Fibroblast of skin of right biceps (primary cell): ENCODE results near the gene ZNF789.
A peak's percentile ranks its signal among the peaks of the same experiment; 100 is the strongest.
"Not testable (repeated sequence)": the region's sequence is repeated elsewhere in the genome, so short reads cannot be mapped to it uniquely, and the experiment has no call there.

Experiments used
- DNase-seq: peaks from one replicate; pipeline ENCODE4 v3.0.0-alpha.2; 2013

ZNF789 gene

GRCh38 chr7:99472561-99473314, at the start of gene ZNF789:
Gene ZNF789 (plus strand): TSS chr7:99472890. CDS start chr7:99476457, 3,567 bp downstream.
- peak; percentile 97 for DNase-seq

DNA sequence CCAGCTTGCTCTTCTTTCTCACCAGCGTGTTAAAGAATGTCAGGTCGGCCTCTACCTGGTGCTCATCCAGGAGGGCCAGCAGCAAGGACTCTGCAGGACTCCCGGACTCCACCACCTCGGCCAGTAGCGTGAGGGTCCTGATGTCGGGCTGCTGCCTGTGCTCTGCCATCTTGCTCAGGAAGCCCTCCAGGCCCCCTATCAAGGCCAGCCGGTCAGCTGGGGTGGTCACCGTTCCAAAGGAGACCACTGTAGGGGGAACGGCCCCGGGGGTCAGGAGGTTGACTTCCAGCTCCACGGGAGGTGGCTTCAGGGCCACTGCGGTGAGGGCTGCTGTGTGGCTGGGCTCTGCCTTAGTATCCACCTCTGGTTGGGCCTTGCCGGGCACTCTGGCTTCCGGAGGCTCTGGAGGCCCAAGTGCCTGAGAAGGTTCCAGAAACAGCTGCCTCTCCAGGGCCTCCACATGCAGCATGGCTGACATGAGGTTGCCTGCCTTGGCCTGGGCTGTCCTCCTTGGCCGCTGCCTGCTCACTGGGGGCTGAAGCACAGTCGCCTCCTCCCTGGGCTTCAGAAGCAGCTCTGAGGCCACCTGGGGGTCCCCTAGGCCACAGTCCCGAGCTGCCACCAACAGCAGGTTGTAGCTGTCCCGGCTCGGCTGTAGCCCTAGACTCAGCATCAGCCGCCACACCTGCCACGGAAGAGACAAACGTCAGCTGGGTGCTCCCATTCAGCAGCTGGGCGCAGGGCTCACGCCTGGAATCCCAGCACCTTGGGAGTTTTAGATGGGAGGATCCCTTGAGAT, 47.6 kb upstream of the ZNF789 start:
- DNase-seq = no peak

GRCh38 chr7:99428972-99429566, 43.6 kb upstream of the ZNF789 start:
- DNase-seq = no peak

- no peak for DNase-seq
Observed at GRCh38 chr7:99429756-99430155, 42.9 kb upstream of the ZNF789 start.

- not testable (repeated sequence) for DNase-seq
Observed at GRCh38 chr7:99431756-99432540, 40.7 kb upstream of the ZNF789 start.

GRCh38 chr7:99433158-99433557, 39.5 kb upstream of the ZNF789 start:
- DNase-seq = no peak

DNA sequence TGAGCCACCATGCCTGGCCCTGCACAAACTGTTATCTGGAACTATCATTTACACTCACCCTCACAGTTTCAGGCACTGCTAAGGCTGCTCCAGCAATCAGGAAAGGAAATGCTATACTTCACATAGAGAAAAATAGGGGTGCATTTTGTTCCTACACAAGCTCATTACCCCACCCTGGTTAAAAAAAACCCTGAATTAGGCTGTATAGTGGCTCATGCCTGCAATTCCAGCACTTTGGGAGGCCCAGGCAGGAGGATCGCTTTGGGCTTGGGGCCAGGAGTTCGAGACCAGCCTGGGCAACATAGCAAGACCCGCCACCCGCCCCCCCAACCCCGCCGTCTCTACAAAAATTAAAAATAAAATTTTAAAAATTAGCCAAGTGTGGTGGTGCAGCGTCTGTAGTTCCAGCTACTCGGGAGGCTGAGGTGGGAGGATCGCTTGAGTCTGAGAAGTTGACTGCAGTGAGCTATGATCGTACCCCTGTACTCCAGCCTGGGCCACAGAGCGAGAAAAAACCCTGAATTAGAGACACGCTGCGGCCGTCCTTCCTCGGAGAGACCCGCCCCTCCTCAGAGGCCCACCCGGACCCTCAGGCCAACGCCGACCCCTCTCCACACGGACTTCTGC, 34.6 kb upstream of the ZNF789 start:
- DNase-seq = no peak

DNA sequence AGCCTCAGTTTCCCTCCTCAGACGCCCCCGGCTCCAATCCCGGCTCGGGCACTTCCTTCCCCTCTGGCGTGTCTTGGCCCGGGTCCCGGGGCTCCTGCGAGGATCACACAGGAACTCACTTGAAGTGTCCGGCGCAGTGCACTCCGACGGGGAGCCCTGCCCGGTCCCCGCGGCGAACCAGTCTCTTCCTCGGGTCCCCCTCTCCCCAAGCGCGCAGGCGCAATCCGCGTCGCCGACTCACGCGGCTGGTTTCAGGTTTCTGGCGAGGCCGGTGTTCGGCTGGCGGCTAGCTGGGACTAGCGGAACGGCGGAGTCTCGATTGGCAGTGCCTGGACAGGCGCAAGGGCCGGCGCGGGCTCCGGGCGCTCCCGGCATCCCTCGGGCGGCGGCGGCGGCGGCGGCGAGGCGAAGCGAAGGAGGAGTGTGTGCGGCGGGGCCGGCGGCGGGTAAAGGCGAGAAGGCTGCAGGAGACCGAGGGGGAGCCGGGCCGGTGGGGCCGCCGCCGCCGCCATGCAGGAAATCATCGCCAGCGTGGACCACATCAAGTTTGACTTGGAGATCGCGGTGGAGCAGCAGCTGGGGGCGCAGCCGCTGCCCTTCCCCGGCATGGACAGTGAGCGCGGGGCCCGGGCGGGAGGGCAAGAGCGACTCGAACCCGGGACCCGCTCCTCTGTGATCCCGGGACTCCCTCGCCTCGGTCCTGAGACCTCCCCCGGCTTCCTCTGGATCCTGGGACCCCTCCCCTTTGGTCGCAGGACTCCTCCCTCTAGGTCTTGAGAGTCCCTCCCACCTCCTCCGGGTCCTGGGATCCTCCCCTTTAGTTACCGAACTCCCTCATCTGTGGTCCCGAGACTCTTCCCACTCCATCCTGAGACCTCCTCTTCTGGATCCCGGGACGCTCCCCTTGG, 33.9 kb upstream of the ZNF789 start, which contains the start of the genes CPSF4 and PTCD1:
CPSF4 (plus strand) TSS at position 371 of the 908 bp plus-strand sequence; CDS start at position 511, 140 bp downstream.
PTCD1 (minus strand) TSS at position 226 of the 908 bp plus-strand sequence. CDS start 3,556 bp downstream, outside the sequence.
- DNase-seq = peak; percentile 95

DNA sequence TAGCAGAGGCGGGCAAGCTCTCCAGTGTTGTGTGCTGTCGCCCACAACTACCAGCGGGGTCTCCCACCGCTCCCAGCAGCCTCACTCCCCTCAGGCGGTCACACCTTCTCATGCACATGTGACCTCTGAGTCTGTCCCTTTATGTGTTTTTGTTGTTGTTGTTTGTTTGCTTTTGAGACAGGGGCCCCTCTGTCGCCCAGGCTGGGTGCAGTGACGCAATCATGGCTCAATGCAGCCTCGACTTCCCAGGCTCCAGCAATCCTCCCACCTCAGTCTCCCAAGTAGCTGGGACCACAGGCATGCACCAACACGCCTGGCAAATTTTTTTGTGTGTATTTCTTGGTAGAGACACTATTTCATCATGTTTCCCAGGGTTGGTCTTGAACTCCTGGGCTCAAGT, 32.5 kb upstream of the ZNF789 start:
- DNase-seq = peak; percentile 26

DNA sequence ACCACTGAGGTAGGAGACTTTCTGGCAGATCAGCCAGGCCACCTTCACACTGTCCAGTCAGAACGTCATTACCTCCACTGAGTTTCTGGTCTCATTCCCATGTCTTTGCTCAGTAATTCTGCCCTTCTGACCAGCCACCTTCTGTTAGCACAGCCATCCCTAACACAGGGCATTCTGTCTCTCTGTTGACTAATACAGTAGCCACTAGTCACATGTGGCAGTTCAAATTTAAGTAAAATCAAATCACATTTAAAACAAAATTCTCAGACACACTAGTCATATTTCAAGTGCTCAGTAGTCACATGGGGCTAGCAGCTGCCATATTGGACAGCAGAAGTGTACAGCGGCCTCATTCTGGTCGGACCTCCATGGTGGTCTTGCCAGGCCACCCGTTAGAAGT, 26.6 kb upstream of the ZNF789 start:
- DNase-seq = no peak

- no peak for DNase-seq
Observed at GRCh38 chr7:99447943-99448342, 24.7 kb upstream of the ZNF789 start.

DNA sequence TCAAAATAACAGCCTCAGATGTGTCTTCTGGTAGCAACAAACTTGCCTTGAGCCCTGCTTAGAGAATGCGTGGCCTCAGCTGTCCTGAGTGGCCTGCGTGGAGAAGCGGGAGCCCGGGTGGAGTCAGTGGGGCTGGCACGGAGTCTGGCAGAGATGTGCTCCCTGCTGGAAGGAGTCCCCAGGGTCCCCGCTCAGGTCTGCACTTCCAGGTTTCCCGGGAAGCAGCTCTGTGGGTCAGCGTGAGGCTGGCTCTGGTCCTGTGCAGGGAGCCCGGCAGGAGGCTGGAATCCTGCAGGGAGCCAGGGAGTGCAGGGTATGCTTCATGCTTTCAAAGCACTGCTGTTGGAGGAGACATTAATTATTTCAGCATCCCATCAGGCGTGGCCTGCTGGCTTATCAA, 23.8 kb upstream of the ZNF789 start:
- DNase-seq = no peak

DNA sequence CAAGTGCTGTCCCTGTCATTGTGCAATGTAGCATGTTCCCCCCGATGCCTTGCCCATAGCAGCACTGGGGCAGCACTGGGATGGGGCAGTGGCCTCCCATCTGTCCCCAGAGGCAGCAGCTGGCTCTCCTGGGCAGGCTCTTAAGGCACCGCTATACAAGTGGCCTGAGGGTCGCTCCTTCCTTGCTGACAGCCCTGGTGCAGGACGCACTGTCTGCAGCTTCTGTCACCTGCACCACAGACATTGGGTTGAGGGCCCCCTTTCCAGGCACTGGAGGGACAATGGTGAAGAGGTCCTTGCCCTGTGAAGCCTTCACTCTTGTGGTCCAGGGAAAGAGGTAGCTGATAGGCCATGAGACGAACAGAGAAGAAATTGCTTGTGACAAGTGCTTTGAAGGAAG, 23.4 kb upstream of the ZNF789 start:
- no peak for DNase-seq

- no peak for DNase-seq
Observed at GRCh38 chr7:99451936-99452335, 20.8 kb upstream of the ZNF789 start.

- DNase-seq = no peak
Observed at GRCh38 chr7:99452541-99452940, 20.1 kb upstream of the ZNF789 start.

DNA sequence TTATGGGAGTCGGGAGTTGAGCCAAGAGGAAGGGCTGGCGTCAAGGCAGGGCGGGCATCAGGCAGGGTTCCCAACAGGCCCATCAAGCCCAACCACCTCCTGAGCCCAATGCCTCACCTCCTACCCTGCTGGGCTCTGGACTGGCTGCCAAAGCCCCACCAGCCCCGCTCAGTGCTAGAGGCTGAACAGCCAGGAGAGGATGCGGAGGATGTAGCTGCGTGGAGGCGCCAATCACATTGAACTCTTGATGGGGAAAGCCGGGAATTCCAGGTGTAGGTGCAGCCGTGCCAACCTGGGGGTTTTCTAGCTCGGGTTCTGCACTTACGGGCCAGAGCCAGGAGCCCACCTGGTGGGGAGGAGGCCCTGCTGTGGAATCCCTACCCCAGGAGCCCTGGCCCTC, 19.6 kb upstream of the ZNF789 start:
- no peak for DNase-seq

DNA sequence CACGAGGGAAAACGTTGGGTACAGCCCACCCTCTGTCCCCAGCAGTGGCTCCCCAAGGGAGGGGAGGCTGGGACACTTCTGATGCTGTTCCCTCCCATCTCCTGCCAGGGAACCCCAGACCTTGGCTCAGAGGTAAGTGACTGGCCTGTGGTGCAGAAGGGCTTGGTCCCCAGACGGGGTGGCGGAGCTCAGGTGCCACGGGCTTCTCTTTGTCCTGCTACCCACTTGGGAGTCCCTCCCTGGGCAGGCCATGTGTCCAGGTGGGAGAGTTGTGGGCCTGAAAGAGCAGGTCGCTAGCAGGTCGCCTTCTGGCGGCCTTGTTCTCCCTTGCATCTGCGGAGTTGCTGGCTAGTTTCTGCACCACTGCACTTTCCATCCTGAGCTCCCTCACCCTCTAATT, 16.8 kb upstream of the ZNF789 start:
- no peak for DNase-seq

GRCh38 chr7:99456288-99456687, 16.4 kb upstream of the ZNF789 start:
- DNase-seq = no peak

GRCh38 chr7:99457050-99457649, 15.5 kb upstream of the ZNF789 start:
- no peak for DNase-seq

DNA sequence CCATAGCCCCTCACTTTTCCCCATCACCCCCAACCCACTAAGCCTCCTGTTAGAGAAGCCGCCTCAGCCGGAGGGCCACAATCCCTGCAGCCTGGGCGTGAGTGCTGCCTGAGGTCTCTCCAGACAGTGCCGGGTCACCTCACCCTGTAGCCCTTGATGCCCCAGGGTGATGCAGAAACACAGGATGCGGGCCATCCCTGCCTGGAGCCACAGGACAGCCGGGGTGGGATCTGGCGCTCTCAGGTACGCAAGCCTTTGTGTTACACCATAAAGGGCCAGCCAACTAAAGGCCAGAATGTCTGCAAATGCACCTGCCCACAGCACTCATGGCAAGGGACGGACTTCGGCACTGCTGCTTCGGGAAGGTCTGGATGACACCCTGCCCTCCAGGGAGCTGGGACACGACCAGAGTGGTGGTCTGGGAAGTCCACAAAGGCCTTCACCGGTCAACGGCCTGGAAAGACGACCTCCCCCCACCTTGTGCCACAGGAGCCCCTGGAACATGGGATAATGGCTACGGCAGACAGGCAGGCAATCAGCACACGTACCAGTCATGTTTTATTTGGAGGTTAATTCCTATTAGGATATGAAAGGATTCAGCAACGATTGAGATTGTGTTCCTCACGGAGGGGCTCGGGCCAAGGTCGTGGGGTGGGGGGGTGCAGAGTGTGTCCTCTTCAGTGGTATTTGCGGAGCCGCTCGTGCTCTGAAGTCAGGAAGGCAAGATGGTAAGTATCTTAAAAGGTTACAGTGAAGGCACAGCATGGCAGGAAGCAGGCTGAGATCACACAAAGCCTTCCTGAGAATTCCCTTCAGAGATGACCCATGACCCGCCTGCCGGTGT, 14.8 kb upstream of the ZNF789 start:
- no peak for DNase-seq
